Smooth muscle cell (in vitro differentiated cells): ENCODE data around the gene MYH13. TPM values are rescaled to one million over a fixed set of nuclear protein-coding genes. Genes with fewer than 3 reads are reported as not detected.

Experiments
- DNase-seq: peaks from one replicate; lab custom pipeline; 2025; ENCODE audit not compliant: unreplicated experiment; lab: John Stamatoyannopoulos, UW
- H2AFZ ChIP-seq: fragments of 200-600 bp; sonication (generic); 2 replicates; pipeline ENCODE4 v1.6.0; 2016; ENCODE audit warnings: antibody characterized with exemption, low read depth, mild to moderate bottlenecking
- H3F3A ChIP-seq: fragments of 200-600 bp; sonication (generic); 2 replicates; pipeline ENCODE4 v1.6.0; 2017; ENCODE audit warnings: antibody characterized with exemption, low read depth
- H3K27ac ChIP-seq: fragments of 200-600 bp; sonication (generic); 2 replicates; pipeline ENCODE4 v1.5.1; 2016; ENCODE audit warnings: low read depth, mild to moderate bottlenecking
- H3K27me3 ChIP-seq: fragments of 200-600 bp; sonication (generic); 2 replicates; pipeline ENCODE4 v1.6.1; 2016; ENCODE audit warnings: low read depth, mild to moderate bottlenecking
- H3K36me3 ChIP-seq: fragments of 200-600 bp; sonication (generic); 2 replicates; pipeline ENCODE4 v1.5.1; 2016; ENCODE audit warnings: low read depth
- H3K4me1 ChIP-seq: fragments of 200-600 bp; sonication (generic); 2 replicates; pipeline ENCODE4 v1.5.1; 2016; ENCODE audit warnings: low read depth
- H3K4me2 ChIP-seq: fragments of 200-600 bp; sonication (generic); 2 replicates; pipeline ENCODE4 v1.6.0; 2016; ENCODE audit warnings: mild to moderate bottlenecking
- H3K4me3 ChIP-seq: fragments of 200-600 bp; sonication (generic); 2 replicates; pipeline ENCODE4 v1.5.1; 2016; ENCODE audit warnings: mild to moderate bottlenecking
- H3K79me2 ChIP-seq: fragments of 200-600 bp; sonication (generic); 2 replicates; pipeline ENCODE4 v1.6.0; 2016; ENCODE audit warnings: low read depth, mild to moderate bottlenecking
- H3K9ac ChIP-seq: fragments of 200-600 bp; sonication (generic); 2 replicates; pipeline ENCODE4 v1.6.0; 2016; ENCODE audit warnings: low read depth
- H3K9me3 ChIP-seq: fragments of 200-600 bp; sonication (generic); replicated peaks from 2 replicates; pipeline ENCODE4 v1.5.1; 2016; ENCODE audit warnings: low read depth
- H4K20me1 ChIP-seq: fragments of 200-600 bp; sonication (generic); 2 replicates; pipeline ENCODE4 v1.6.0; 2016; ENCODE audit warnings: low read depth
- WGBS: methylation state at CpG from one replicate; pipeline ENCODE4 v1.1.7; 2016; ENCODE audit warnings: low lambda C conversion rate; 5-methylcytosine and 5-hydroxymethylcytosine counted together
- polyA plus RNA-seq: library from polyadenylated mRNA; unstranded; fragments of >200 nt; fragmentation: Nextera tagmentation; extraction: Ambion mirVana; gene quantifications from 2 replicates; pipeline ENCODE4 v1.2.1, GENCODE V29; 2016
- total RNA-seq: library from RNA; depleted of rRNA; stranded (reverse); fragments of >200 nt; gene quantifications from 2 replicates; pipeline ENCODE4 v1.2.3, GENCODE V29; 2014
- TF ChIP-seq, protein P1 (sequence below): fragments of 200-600 bp; sonication (generic); IDR thresholded peaks from 2 replicates; pipeline ENCODE4 v1.5.1; 2017; ENCODE audit warnings: borderline replicate concordance, mild to moderate bottlenecking, antibody characterized with exemption; ENCODE audit not compliant: insufficient read depth, poor library complexity, severe bottlenecking

The MYH13 gene
- total and polyA plus RNA-seq, 2 experiments from 2014 or later = 0.09 TPM; not detected in 1

DNA sequence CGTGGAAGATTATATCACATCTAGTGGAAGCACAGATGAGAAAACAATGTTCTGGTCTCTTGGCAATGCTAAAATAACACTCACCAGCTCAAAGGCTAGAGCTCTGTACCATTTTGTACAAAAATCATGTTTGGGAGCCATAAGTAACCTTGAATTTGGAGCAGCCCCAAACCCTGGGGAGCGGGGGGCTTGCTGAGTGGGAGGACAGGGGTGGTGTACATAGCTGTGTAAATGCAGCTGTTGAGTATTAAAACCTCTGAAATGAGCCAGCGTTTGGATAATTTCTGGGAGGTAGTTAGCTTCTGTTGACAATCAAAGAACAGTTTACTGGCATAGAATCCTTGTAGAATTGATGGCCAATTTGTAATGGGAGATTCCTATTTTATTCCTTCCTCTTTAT lies 44.6 kb upstream of the MYH13 start:
- no peak overlapping the region for H3K9ac ChIP-seq
- H3K36me3 ChIP-seq = no peaks in the 10 kb centered on the region
- no peak for DNase-seq
- H3K4me2 ChIP-seq = no peak overlapping the region
- no peaks in the 10 kb centered on the region for H3K9me3 ChIP-seq
- H3K4me3 ChIP-seq = no peak overlapping the region
- H4K20me1 ChIP-seq = no peaks in the 10 kb centered on the region
- no peak overlapping the region for H2AFZ ChIP-seq
- no peaks in the 10 kb centered on the region for H3K79me2 ChIP-seq
- TF ChIP-seq, protein P1, sequence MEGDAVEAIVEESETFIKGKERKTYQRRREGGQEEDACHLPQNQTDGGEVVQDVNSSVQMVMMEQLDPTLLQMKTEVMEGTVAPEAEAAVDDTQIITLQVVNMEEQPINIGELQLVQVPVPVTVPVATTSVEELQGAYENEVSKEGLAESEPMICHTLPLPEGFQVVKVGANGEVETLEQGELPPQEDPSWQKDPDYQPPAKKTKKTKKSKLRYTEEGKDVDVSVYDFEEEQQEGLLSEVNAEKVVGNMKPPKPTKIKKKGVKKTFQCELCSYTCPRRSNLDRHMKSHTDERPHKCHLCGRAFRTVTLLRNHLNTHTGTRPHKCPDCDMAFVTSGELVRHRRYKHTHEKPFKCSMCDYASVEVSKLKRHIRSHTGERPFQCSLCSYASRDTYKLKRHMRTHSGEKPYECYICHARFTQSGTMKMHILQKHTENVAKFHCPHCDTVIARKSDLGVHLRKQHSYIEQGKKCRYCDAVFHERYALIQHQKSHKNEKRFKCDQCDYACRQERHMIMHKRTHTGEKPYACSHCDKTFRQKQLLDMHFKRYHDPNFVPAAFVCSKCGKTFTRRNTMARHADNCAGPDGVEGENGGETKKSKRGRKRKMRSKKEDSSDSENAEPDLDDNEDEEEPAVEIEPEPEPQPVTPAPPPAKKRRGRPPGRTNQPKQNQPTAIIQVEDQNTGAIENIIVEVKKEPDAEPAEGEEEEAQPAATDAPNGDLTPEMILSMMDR = no peak
- no peaks in the 10 kb centered on the region for H3K27me3 ChIP-seq
- no peaks in the 10 kb centered on the region for H3K4me1 ChIP-seq
- no peaks in the 10 kb centered on the region for H3F3A ChIP-seq
- H3K27ac ChIP-seq = no peak overlapping the region
- WGBS = 90% methylated on average over 3 of the region's 3 CpGs

DNA sequence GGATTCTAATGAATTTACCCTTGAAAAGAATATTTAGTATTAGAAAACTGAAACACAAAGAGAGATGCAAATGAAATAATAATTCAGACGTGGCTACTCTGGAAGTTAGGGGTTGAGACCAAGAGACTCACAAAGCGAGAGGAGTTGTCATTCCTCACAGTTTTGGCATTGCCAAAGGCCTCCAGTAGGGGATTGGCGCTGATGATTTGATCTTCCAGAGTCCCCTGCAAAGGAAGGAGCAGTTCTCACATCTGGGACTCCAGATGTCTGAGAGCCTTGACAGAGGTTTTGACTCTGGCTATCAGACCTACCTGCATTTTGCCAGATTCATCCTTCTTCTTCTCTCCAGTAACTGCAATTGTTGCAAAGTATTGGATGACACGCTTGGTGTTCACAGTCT lies 42.4 kb upstream of the MYH13 start:
- no peaks in the 10 kb centered on the region for H3K27me3 ChIP-seq
- WGBS = 69% methylated on average over 4 of the region's 4 CpGs
- no peak overlapping the region for H3K9ac ChIP-seq
- H3K4me2 ChIP-seq = no peak overlapping the region
- H4K20me1 ChIP-seq = no peaks in the 10 kb centered on the region
- H3K79me2 ChIP-seq = no peaks in the 10 kb centered on the region
- H3K36me3 ChIP-seq = no peaks in the 10 kb centered on the region
- H2AFZ ChIP-seq = no peak overlapping the region
- H3F3A ChIP-seq = no peaks in the 10 kb centered on the region
- TF ChIP-seq, protein P1 = no peak
- no peak overlapping the region for H3K27ac ChIP-seq
- DNase-seq = no peak
- H3K4me3 ChIP-seq = no peak overlapping the region
- no peaks in the 10 kb centered on the region for H3K9me3 ChIP-seq
- no peaks in the 10 kb centered on the region for H3K4me1 ChIP-seq

DNA sequence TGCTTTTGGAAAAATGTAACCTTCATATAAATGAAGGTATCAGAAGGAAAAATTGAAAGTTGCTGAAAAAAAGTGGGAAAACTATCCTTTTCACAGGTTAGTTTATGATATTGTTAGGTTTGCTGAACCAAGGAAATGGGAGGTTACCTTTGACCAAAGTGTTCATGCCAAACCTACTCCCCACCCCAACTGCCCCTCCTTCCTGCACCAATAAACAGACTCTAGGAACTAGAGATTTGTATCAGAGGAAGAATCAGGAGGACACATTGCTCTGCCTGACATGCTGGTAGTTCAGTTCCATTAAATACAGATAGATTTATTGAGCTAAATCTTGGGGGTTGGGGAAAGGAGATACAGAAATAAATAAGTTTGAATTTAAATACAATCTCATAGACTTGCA lies 30.8 kb upstream of the MYH13 start:
- Histone ChIP-seq H3K27ac (no peak overlapping the region), H3F3A (no peaks in the 10 kb centered on the region), H3K36me3 (no peaks in the 10 kb centered on the region), H3K9me3 (no peaks in the 10 kb centered on the region), H3K4me3 (no peak overlapping the region), H3K9ac (no peak overlapping the region), H4K20me1 (no peaks in the 10 kb centered on the region), H3K27me3 (no peaks in the 10 kb centered on the region), H3K4me1 (no peaks in the 10 kb centered on the region), H2AFZ (no peak overlapping the region), H3K4me2 (no peak overlapping the region), H3K79me2 (no peaks in the 10 kb centered on the region)
- TF ChIP-seq, protein P1 = no peak
- DNase-seq = no peak

DNA sequence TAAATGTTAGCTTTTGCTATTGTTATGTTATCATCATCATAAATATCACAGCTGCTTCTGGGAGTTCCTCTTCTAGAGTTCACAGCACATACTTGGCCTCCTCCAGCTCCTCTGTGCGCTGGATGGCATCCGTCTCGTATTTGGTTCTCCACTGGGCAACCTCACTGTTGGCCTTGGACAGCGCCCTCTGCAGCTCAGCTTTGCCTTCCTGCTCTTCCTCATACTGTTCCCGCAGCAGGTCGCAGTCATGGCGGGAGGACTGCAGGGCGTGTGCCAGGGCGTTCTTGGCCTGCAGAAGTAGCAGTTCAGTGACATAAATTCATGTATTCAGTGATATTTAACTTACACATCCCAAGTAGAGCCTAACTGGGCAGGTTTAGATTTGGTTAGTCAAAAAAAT lies 25.5 kb upstream of the MYH13 start:
- no peak overlapping the region for H3K27ac ChIP-seq
- H3F3A ChIP-seq = no peaks in the 10 kb centered on the region
- no peaks in the 10 kb centered on the region for H3K9me3 ChIP-seq
- H3K79me2 ChIP-seq = no peaks in the 10 kb centered on the region
- no peak for DNase-seq
- H3K4me1 ChIP-seq = no peaks in the 10 kb centered on the region
- WGBS = 73% methylated on average over 9 of the region's 9 CpGs
- H3K9ac ChIP-seq = no peak overlapping the region
- H3K4me3 ChIP-seq = no peak overlapping the region
- H3K4me2 ChIP-seq = no peak overlapping the region
- H4K20me1 ChIP-seq = no peaks in the 10 kb centered on the region
- H2AFZ ChIP-seq = no peak overlapping the region
- TF ChIP-seq, protein P1 = no peak
- H3K27me3 ChIP-seq = no peaks in the 10 kb centered on the region
- no peaks in the 10 kb centered on the region for H3K36me3 ChIP-seq
